Kidney (tissue), 14 donors: ENCODE results near the gene GRIK1. TPM values are rescaled to one million over a fixed set of nuclear protein-coding genes. Genes with fewer than 3 reads are reported as not detected.

ENCODE experiments used
- DNase-seq, 5 donors: peaks; one replicate each; pipeline ENCODE4 v3.0.0-alpha.2; 2013 to 2020
- FAIRE-seq: peaks from 2 replicates; lab custom pipeline; 2012; peaks lifted over from hg19 to GRCh38; lab: Jason Lieb, UNC
- H3K27ac ChIP-seq, 2 donors: one replicate each; pipeline ENCODE4 v1.7.0; 2013; ENCODE audit warnings: low read depth in 2 of 2, low read length in 2 of 2, inconsistent platforms in 1 of 2
- H3K27me3 ChIP-seq: one replicate; pipeline ENCODE4 v1.7.1; 2013; ENCODE audit warnings: low read length, inconsistent platforms; ENCODE audit not compliant: control insufficient read depth, insufficient read depth
- H3K36me3 ChIP-seq, 3 donors: one replicate each; pipeline versions ENCODE4 v1.7.0 to v1.7.1; 2013; ENCODE audit warnings: low read length in 3 of 3, control low read depth in 1 of 3, inconsistent platforms in 1 of 3; ENCODE audit not compliant: insufficient read depth in 3 of 3, control insufficient read depth in 2 of 3
- H3K4me1 ChIP-seq, 3 donors: one replicate each; pipeline versions ENCODE4 v1.7.0 to v1.7.1; 2013; ENCODE audit warnings: low read length in 3 of 3, inconsistent platforms in 1 of 3, low read depth in 1 of 3; ENCODE audit not compliant: control insufficient read depth in 2 of 3, insufficient read depth in 2 of 3
- H3K4me3 ChIP-seq, 3 donors: one replicate each; pipeline versions ENCODE4 v1.7.0 to v1.8.1; 2013; ENCODE audit warnings: low read length in 3 of 3, control low read depth in 1 of 3, inconsistent platforms in 1 of 3
- H3K9ac ChIP-seq, 3 donors: one replicate each; pipeline versions ENCODE4 v1.7.0 to v1.7.1; 2013; ENCODE audit warnings: low read length in 3 of 3, control low read depth in 1 of 3, inconsistent platforms in 1 of 3
- H3K9me3 ChIP-seq, 3 donors: one replicate each; pipeline versions ENCODE4 v1.7.0 to v1.7.1; 2013; ENCODE audit warnings: low read length in 3 of 3, control low read depth in 1 of 3, inconsistent platforms in 1 of 3; ENCODE audit not compliant: control insufficient read depth in 2 of 3, insufficient read depth in 1 of 3
- CTCF ChIP-seq: IDR thresholded peaks from 3 replicates; pipeline ENCODE4 v1.5.1; 2012; ENCODE audit warnings: mild to moderate bottlenecking, moderate library complexity, borderline replicate concordance; ENCODE audit not compliant: insufficient read depth; ENCODE audit errors: extremely low read depth
- intact Hi-C: fragments of 100-400 bp; cut with DNase I; formaldehyde crosslinking; loops from one replicate; pipeline ENCODE4 v1.11.1; 2022
- polyA plus RNA-seq: library from polyadenylated mRNA; stranded (reverse); fragments of 350-450 nt; fragmentation: Illumina TruSeq; extraction: RNeasy Lipid Tissue Mini Kit (QIAGEN cat#74804); gene quantifications from one replicate; pipeline ENCODE4 v1.2.3, GENCODE V29; 2014; ENCODE audit warnings: low read depth, low replicate concordance; ENCODE audit not compliant: insufficient read depth
- total RNA-seq: library from RNA; stranded (reverse); fragmentation: NEBNext Ultra II Directional; extraction: Animal tissue kit (Norgen Biotek cat#: 25700); gene quantifications from one replicate; pipeline ENCODE4 v1.2.1, GENCODE V29; 2021
- donor health status: control.
- donor health status: control.
- donor health status: control.
- donor health status: control.
- donor health status: control.
- donor health status: DM: yes; HTN: yes; CAD: no.
- donor health status: Normal renal cell carcinoma (clear cell type).

GRIK1 gene
- total and polyA plus RNA-seq, 2 donors from 2014 or later = not detected

- Histone ChIP-seq H3K27me3 (no peaks in the 10 kb centered on the region), H3K27ac (no peak overlapping the region), H3K9me3 (no peaks in the 10 kb centered on the region), H3K9ac (no peak overlapping the region), H3K4me3 (no peak overlapping the region), H3K36me3 (no peaks in the 10 kb centered on the region), H3K4me1 (no peaks in the 10 kb centered on the region)
- peak in 2 of 5 donors; percentile 12 to 16 for DNase-seq
- no peak for TF ChIP-seq CTCF
- FAIRE-seq = no peak
- intact Hi-C loops = no loop called here
Observed at GRCh38 chr21:29947119-29947518, 7.3 kb upstream of the GRIK1 start.

- H3K9ac ChIP-seq = no peak overlapping the region
- no peaks in the 10 kb centered on the region for H3K9me3 ChIP-seq
- TF ChIP-seq CTCF = no peak
- intact Hi-C loops = no loop called here
- H3K4me1 ChIP-seq = no peaks in the 10 kb centered on the region
- no peak overlapping the region for H3K27ac ChIP-seq
- peaks cover under 1% of the 10 kb centered on the region for H3K27me3 ChIP-seq
- FAIRE-seq (no peak), DNase-seq (no peak)
- H3K36me3 ChIP-seq = no peaks in the 10 kb centered on the region
- H3K4me3 ChIP-seq = no peak overlapping the region
Observed at GRCh38 chr21:29943885-29944284, 4.1 kb upstream of the GRIK1 start.

GRCh38 chr21:29942034-29942433, 2.2 kb upstream of the GRIK1 start:
- Histone ChIP-seq H3K9me3 (no peaks in the 10 kb centered on the region), H3K27me3 (peaks cover 8% of the 10 kb centered on the region), H3K9ac (no peak overlapping the region), H3K36me3 (no peaks in the 10 kb centered on the region), H3K4me3 (no peak overlapping the region), H3K4me1 (no peaks in the 10 kb centered on the region), H3K27ac (no peak overlapping the region)
- intact Hi-C loops = no loop called here
- FAIRE-seq (no peak), DNase-seq (no peak)
- TF ChIP-seq CTCF = no peak

- H3K4me3 ChIP-seq = no peak overlapping the region
- no peaks in the 10 kb centered on the region for H3K36me3 ChIP-seq
- H3K27ac ChIP-seq = no peak overlapping the region
- no peaks in the 10 kb centered on the region for H3K4me1 ChIP-seq
- no peaks in the 10 kb centered on the region for H3K9me3 ChIP-seq
- peaks cover 8% of the 10 kb centered on the region for H3K27me3 ChIP-seq
- TF ChIP-seq CTCF = no peak
- no peak for FAIRE-seq
- no peak overlapping the region for H3K9ac ChIP-seq
- DNase-seq = no peak
- intact Hi-C loops = no loop called here
Observed at GRCh38 chr21:29940991-29941390, 1.2 kb upstream of the GRIK1 start.
